ENCODE measurements around the gene NSRP1.
"Not testable (repeated sequence)": the region's sequence is repeated elsewhere in the genome, so short reads cannot be mapped to it uniquely, and the experiment has no call there.

Gene NSRP1, protein sequence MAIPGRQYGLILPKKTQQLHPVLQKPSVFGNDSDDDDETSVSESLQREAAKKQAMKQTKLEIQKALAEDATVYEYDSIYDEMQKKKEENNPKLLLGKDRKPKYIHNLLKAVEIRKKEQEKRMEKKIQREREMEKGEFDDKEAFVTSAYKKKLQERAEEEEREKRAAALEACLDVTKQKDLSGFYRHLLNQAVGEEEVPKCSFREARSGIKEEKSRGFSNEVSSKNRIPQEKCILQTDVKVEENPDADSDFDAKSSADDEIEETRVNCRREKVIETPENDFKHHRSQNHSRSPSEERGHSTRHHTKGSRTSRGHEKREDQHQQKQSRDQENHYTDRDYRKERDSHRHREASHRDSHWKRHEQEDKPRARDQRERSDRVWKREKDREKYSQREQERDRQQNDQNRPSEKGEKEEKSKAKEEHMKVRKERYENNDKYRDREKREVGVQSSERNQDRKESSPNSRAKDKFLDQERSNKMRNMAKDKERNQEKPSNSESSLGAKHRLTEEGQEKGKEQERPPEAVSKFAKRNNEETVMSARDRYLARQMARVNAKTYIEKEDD

DNA sequence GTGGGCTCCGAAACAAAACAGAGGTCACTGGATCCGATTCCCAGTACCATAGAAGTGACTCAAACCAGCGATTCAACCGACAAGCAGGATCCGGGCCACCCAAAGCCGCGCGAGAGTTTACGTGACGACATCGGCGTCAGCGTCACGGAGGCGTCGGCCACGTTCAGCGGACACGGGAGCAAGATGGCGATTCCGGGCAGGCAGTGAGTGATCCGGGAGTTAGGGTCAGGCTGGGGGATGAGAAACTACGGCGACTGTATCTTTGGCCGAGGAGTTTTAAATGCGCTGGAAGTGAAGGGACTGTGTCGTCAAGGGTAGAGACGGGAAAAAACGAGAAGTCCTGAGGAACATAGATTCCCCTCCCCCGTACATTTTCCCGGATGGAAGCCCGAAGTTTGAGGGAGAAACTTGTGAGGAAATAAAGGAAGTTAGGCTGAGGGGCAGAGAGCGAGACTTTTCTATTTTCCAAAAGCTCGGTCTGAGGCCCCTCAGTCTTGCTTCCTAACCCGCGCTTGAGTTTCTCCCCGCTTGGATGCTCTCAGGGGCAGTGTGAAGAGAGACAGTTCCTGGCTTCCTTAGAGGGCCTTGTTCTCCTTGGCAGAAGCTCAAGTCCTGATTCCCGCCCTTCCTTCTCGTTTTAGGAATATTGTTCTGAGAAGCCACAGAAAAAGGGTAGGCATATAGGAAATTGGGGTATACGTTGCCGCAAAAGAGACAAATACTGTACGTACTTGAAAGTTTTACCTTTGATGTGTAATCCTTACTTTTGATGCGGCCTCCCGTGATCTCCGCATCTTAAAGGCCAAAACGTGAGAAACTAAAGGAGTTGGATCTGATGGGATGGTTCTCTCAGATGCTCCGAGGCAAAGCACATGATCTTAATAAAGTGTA is at the start of gene NSRP1:
Gene NSRP1, plus strand, starts transcription at position 156 of the 891 bp plus-strand sequence. Its CDS starts 28 bp downstream, at position 184.
- DNase-seq, result peak; percentile 37

GRCh38 chr17:30068465-30068864 is 48.2 kb upstream of the NSRP1 start:
- DNase-seq, result no peak

GRCh38 chr17:30074254-30074653 is 42.4 kb upstream of the NSRP1 start:
- no peak for DNase-seq

DNA sequence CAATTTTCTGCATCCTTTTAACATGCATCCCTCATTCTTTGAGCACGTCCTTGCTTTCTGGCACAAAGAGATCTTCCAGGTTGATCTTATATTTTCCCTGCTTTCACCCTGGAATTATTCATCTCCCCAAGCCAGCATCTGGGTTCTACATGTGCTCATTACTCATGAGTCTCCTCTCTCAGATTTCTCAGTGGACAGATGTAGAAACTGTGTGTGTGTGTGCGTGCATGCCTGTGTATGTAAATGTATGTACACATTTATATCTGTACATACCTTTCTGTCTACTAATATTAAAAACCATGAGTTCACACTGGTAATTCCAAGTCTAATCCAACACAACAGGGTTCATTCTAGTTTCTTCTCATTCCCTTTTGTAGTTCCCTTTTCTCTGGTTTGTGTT is 41.9 kb upstream of the NSRP1 start:
- no peak for DNase-seq

DNA sequence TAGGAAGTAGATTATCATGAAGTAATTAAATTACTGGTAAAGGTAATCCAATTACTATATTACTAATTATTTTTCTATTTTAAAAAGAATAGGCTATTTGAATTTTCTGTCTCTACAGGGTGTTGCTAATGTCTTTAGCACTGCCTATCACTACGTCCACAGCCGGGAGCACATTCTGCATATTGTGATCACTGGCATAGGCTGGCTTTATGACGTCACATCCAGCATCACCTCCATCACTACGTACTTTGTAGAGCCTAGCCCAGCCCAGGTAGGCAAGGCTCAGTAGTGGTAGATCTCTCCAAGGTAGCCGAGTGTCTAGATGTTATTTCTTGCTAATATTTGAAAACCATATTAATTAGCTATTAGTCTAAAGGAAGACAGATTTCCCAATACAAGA is 33.8 kb upstream of the NSRP1 start:
- DNase-seq, result no peak

GRCh38 chr17:30084788-30085187 is 31.8 kb upstream of the NSRP1 start:
- DNase-seq, result no peak

DNA sequence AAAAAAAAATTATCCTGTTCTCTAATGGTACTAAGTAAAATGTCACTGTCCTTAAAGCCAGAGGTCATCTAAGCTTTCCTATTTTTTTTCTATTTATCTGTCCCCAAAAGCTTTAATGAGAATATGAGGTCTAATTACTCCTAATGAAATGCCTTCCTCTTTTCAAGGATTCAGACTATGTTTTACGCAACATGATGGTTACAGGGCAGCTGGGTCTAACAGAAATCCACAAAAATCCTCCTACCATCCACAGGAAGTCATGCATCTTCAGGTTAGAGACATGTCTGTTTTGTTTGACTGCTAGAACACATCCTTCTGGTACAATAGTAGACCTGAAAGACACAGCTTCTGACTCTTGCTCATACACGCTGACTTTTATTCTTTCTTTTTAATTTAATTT is 29.7 kb upstream of the NSRP1 start:
- no peak for DNase-seq

GRCh38 chr17:30087431-30087830 is 29.2 kb upstream of the NSRP1 start:
- not testable (repeated sequence) for DNase-seq

DNA sequence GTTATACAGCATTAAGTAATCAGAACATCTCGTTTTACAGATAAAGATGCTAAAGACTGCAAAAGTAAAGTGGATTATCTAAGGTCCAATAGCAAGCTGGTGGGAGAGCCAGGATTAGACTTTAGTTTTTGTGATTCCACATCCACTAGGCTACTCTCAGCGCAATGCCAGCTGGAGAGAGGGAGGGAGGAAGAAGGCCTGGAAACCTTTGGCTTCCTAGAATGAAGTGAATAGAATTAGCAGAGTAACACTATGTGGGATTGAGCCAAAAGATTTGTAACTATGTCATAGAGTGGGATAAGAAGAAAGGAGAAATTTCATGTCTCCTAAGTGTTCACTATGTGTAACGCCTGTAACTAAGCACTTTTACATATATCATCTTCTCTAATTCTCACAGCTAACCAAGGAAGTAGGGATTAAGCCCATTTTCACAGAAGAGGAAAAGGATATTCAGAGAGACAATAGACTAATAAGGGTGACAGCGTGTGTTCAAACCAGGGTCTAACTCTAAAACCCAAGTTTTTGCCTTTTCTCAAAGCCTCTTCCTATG is 25.4 kb upstream of the NSRP1 start:
- DNase-seq, result no peak

GRCh38 chr17:30091771-30092170 is 24.8 kb upstream of the NSRP1 start:
- no peak for DNase-seq

GRCh38 chr17:30092886-30093285 is 23.7 kb upstream of the NSRP1 start:
- DNase-seq, result no peak

DNA sequence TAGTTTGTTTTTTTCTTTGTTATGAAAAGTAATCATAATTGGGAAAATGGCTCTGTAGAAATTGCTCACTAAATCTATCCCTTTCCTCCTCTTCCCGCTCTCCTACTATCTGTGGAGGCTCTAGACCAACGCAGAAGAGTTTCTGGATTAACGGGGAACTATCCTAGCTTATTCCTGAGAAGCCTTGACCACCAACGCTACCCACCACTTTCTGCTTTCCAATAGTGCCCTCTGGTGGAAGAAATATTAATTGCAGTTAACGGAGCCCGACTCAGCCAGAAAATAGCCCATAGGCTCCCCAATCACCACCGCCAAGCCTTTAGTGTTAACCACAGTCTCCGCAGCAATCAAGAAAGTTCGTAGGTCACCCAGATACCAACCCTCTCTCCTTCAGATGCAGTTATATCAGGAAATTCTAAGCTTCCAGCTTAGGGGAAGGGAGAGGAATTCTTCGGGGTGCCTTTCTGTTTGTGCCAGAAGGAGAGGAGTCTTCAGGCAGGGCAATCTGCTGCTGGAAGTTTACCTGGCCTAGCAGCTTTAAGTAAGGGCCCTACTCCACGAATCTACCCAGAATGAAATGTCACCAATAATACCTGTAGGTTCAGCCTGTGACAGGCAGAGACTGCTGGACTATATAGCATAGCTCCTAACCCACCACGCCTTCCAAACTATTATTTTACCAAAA is 23.0 kb upstream of the NSRP1 start:
- DNase-seq, result no peak

GRCh38 chr17:30095507-30096244 is 20.9 kb upstream of the NSRP1 start:
- no peak for DNase-seq

- no peak for DNase-seq
Measured at GRCh38 chr17:30101686-30102390, 14.8 kb upstream of the NSRP1 start.

- DNase-seq, result no peak
Measured at GRCh38 chr17:30103921-30104320, 12.7 kb upstream of the NSRP1 start.

DNA sequence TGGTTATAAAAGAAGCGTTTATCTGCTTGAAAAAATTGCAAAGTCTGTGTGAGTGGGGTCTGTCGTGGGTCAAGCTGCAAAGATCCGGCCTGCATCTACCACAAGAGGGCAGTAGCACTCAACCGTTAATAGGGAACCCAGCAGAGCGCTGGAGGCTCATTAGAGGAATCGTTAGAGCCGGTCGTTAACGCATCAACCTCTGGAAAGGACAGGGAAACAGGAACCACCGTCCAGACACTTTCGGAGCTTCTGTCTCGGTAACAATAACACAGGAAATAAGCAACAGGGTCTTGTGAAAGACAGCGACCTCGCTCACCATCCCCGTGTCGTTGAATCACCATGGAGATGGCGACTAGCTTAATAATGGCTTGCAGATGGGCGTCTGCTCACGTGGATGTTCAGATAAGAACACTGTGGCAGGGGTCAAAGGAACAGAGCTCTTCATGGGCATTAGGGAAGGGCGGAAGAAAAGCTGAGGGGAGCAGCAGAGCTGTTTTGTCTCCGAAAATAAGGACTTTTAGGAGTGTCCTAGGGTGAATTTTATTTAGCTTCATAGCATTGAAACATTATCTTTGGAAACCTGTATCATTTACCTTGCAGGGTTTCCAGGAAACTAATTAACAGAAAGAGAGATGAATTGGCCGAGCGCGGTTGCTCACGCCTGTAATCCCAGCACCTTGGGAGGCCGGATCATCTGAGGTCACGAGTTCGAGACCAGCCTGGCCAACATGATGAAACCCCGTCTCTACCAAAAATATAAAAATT is 11.9 kb upstream of the NSRP1 start:
- peak; percentile 87 for DNase-seq

DNA sequence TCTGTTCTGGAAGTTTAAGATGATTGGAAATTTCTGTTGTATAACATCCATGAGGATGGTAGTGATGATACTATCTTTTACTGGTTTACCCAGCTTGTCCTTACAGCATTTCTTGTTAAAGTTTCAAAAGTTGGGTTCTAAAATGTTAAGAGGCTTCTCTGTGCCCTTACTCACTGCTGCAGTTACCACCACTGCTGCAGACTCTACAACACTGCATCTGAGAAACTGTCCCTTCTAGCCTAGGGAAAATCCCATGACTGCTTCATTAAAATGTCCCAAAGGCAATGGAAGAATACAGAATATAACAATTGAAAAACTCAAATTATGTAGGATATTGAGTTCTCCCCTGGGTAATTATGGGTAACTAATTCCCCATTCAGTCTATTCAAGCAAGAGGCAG is 3.8 kb upstream of the NSRP1 start:
- DNase-seq, result no peak

- DNase-seq, result no peak
Measured at GRCh38 chr17:30113213-30113612, 3.4 kb upstream of the NSRP1 start.

DNA sequence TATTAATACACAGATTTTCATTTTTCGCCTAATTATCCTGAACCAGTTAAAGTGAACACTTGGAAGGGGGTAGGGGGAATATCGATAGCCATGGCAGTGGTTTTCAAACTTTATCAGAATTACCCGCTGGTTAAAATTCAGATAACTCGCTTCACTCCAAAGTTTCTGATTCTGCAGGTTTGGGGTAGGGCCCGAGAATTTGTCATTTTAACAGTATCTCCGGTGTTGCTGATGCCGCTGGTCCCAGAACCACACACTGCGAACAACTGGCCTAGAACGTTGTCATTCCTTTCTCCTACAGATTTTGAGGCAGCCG is 313 bp upstream of the NSRP1 start:
- no peak for DNase-seq

DNA sequence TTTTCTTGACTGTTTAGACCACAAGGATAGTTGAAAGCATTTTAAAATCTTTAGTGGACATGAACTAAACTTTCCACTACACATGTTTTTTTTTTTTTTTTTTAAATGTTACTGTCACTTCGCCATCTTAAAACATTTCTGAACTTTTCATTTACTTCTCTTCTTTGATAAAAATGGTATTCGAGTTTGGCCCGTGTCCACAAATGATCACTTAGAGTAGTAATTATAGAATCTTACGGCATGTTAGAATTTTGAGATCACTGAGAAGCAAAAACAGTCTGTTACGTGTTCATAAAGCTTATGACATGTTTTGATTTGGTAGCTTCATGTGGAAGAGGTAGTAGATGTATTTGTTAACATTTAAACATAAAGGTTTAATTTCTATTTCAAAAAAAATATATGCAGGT is 1.1 kb downstream of the NSRP1 start:
- DNase-seq, result no peak

DNA sequence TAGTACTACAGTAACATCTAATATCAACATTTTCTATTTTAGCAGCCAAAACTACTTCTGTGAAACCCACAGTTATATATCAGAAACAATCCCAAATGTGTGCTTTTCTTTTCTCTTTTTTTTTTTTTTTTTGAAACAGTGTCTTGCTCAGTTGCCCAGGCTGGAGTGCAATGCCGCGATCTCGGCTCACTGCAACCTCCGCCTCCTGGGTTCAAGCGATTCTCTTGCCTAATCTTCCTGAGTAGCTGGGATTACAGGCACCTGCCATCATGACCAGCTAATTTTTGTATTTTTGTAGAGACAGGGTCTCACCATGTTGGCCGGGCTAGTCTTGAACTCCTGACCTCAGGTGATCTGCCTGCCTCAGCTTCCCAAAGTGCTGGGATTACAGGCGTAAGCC is 2.0 kb downstream of the NSRP1 start:
- DNase-seq, result not testable (repeated sequence)
